Hepatic stellate cell (primary cell): ENCODE results near the gene FUT1.
"Not testable (repeated sequence)": the region's sequence is repeated elsewhere in the genome, so short reads cannot be mapped to it uniquely, and the experiment has no call there.

Source experiments
- DNase-seq: peaks from one replicate; pipeline ENCODE4 v3.0.0; 2011; ENCODE audit warnings: low spot score

The FUT1 gene

GRCh38 chr19:48752496-48753365 lies at the start of gene FUT1:
Gene FUT1 (minus strand): TSS chr19:48752641. CDS start chr19:48751281, 1,360 bp downstream.
- peak; percentile 55 for DNase-seq

- no peak for DNase-seq
Observed at GRCh38 chr19:48799358-48800300, 47.2 kb upstream of the FUT1 start.

- no peak for DNase-seq
Observed at GRCh38 chr19:48798937-48799336, 46.5 kb upstream of the FUT1 start.

GRCh38 chr19:48797103-48797502 lies 44.7 kb upstream of the FUT1 start:
- no peak for DNase-seq

GRCh38 chr19:48796298-48797083 lies 44.0 kb upstream of the FUT1 start:
- DNase-seq: no peak

GRCh38 chr19:48795685-48796070 lies 43.2 kb upstream of the FUT1 start:
- no peak for DNase-seq

GRCh38 chr19:48795055-48795684 lies 42.7 kb upstream of the FUT1 start:
- DNase-seq: peak; percentile 95

- DNase-seq: no peak
Observed at GRCh38 chr19:48794291-48794690, 41.9 kb upstream of the FUT1 start.

- DNase-seq: no peak
Observed at GRCh38 chr19:48793271-48793670, 40.8 kb upstream of the FUT1 start.

GRCh38 chr19:48787331-48787730 lies 34.9 kb upstream of the FUT1 start:
- DNase-seq: not testable (repeated sequence)

GRCh38 chr19:48786422-48786821 lies 34.0 kb upstream of the FUT1 start:
- not testable (repeated sequence) for DNase-seq

GRCh38 chr19:48784527-48784926 lies 32.1 kb upstream of the FUT1 start:
- DNase-seq: no peak

GRCh38 chr19:48780631-48781391 lies 28.4 kb upstream of the FUT1 start:
- DNase-seq: no peak

GRCh38 chr19:48779636-48780035 lies 27.2 kb upstream of the FUT1 start:
- DNase-seq: no peak

GRCh38 chr19:48777720-48778119 lies 25.3 kb upstream of the FUT1 start:
- DNase-seq: no peak

- no peak for DNase-seq
Observed at GRCh38 chr19:48777139-48777538, 24.7 kb upstream of the FUT1 start.

GRCh38 chr19:48772503-48772953 lies 20.1 kb upstream of the FUT1 start:
- DNase-seq: no peak

- no peak for DNase-seq
Observed at GRCh38 chr19:48770734-48771472, 18.5 kb upstream of the FUT1 start.

- peak; percentile 55 for DNase-seq
Observed at GRCh38 chr19:48770266-48770665, 17.8 kb upstream of the FUT1 start.
